Right atrium auricular region (tissue), 2 donors: Measurements from ENCODE around the gene SMNDC1. TPM values are rescaled to one million over a fixed set of nuclear protein-coding genes. Genes with fewer than 3 reads are reported as not detected.

ENCODE experiments used
- DNase-seq: peaks from one replicate; pipeline ENCODE4 v3.0.0-alpha.2; 2019; ENCODE audit warnings: low spot score
- H3K27ac ChIP-seq, 2 donors: fragments of 200-600 bp; sonication (generic); 1 replicate in 1 of 2; 2 replicates in 1 of 2; pipeline ENCODE4 v1.5.1; 2016 to 2019
- H3K27me3 ChIP-seq, 2 donors: fragments of 200-600 bp; sonication (generic); one replicate each; pipeline versions ENCODE4 v1.5.1 to v1.6.0; 2017 to 2019
- H3K36me3 ChIP-seq: fragments of 200-600 bp; sonication (generic); one replicate; pipeline ENCODE4 v1.5.1; 2016
- H3K4me1 ChIP-seq, 2 donors: fragments of 200-600 bp; sonication (generic); one replicate each; pipeline versions ENCODE4 v1.5.1 to v1.6.0; 2017 to 2019
- H3K4me3 ChIP-seq, 2 donors: fragments of 200-600 bp; sonication (generic); 1 replicate in 1 of 2; 2 replicates in 1 of 2; pipeline ENCODE4 v1.5.1; 2017 to 2019; ENCODE audit warnings: mild to moderate bottlenecking in 1 of 2, moderate library complexity in 1 of 2
- H3K9me3 ChIP-seq, 2 donors: fragments of 200-600 bp; sonication (generic); one replicate each; pipeline ENCODE4 v1.5.1; 2019
- total RNA-seq, 2 donors: library from RNA; depleted of rRNA; stranded (reverse); fragments of >200 nt; gene quantifications; one replicate each; pipeline ENCODE4 v1.1.0, GENCODE V29; 2016
- TF ChIP-seq, protein P1 (sequence below), 2 donors: fragments of 200-600 bp; sonication (generic); IDR thresholded peaks; one replicate each; pipeline ENCODE4 v1.5.1; 2019; ENCODE audit warnings: antibody characterized with exemption in 2 of 2

Gene SMNDC1
- total RNA-seq, 2 donors from 2014 or later = 5.0 to 5.9 TPM

DNA sequence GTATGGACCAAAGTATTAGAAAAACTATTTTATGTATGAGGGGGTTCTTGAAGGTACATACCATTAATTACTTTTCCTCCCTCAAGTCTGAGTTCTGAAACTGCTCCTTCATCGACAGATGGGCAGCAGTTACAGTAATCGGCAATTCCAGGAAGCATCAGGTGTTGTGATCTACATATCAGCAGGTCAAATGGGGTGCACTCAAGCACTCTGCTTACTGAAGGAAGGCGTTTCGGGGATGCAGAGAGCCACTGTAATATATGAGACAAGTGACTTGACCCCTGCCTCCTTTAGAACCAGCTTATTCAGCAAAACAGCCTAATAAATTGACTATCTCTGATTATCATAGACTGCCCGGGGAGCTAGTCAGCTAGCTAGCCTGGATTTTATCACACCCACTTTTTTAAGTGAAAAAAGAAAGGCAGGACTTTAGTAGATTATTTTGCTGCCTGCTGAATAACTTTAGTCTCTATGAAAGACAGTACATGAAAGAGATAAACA lies 4.2 kb downstream of the SMNDC1 start:
- H3K27me3 ChIP-seq = no peaks in the 10 kb centered on the region
- DNase-seq = no peak
- TF ChIP-seq, protein P1, sequence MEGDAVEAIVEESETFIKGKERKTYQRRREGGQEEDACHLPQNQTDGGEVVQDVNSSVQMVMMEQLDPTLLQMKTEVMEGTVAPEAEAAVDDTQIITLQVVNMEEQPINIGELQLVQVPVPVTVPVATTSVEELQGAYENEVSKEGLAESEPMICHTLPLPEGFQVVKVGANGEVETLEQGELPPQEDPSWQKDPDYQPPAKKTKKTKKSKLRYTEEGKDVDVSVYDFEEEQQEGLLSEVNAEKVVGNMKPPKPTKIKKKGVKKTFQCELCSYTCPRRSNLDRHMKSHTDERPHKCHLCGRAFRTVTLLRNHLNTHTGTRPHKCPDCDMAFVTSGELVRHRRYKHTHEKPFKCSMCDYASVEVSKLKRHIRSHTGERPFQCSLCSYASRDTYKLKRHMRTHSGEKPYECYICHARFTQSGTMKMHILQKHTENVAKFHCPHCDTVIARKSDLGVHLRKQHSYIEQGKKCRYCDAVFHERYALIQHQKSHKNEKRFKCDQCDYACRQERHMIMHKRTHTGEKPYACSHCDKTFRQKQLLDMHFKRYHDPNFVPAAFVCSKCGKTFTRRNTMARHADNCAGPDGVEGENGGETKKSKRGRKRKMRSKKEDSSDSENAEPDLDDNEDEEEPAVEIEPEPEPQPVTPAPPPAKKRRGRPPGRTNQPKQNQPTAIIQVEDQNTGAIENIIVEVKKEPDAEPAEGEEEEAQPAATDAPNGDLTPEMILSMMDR (IDR thresholded peaks at IDR 0.05) = no peak
- no peak overlapping the region for H3K4me3 ChIP-seq
- peaks cover 60% of the 10 kb centered on the region for H3K36me3 ChIP-seq
- H3K4me1 ChIP-seq = peaks cover 0 to 57% of the 10 kb centered on the region in 2 donors
- H3K9me3 ChIP-seq = no peaks in the 10 kb centered on the region
- H3K27ac ChIP-seq = no peak overlapping the region

DNA sequence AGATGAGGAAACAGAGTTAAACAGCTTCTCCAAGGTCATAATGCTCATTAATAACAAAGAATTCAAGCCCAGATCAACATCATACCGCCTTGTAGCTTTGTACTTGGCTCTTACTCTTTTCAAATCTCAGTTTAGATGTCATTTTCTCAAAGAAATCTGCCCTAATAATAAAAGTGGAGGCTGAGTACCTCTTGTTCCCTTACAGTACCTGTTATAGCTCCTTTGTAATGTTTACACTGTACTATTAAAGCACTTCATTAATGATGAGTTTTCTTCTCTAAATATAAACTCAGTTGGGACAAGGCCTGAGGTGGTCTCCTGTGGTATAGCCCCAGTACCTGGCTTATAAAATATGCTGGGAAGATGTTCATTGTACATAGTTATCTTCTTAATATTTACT lies 7.8 kb downstream of the SMNDC1 start:
- no peak for DNase-seq

DNA sequence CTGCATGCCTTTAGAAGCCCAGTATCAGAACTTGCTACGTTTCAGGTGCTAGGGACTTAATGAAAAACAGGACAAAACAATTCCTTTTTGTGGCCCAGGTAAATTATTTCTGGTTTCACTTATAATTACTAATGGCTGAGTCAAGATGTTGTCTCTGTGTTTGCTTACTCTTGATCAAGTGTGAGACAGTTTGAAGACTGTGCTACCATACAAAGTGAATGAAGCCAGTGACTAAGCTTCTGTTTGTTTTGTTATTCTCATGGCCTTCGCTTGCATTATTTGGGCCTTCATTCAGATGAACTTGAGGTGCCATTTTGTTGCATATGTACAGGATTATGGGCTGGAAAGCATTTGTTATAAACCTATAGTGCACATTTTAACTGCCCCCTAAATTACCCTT lies 17.9 kb downstream of the SMNDC1 start:
- no peak overlapping the region for H3K4me3 ChIP-seq
- DNase-seq = no peak

More for the DNA sequence above, 7.8 kb downstream of the SMNDC1 start:
- Histone ChIP-seq H3K9me3 (no peaks in the 10 kb centered on the region), H3K27ac (no peak overlapping the region), H3K4me3 (no peak overlapping the region), H3K36me3 (peaks cover 86% of the 10 kb centered on the region), H3K27me3 (no peaks in the 10 kb centered on the region), H3K4me1 (peaks cover 0 to 35% of the 10 kb centered on the region in 2 donors)
- TF ChIP-seq, protein P1 (IDR thresholded peaks at IDR 0.05) = no peak

DNA sequence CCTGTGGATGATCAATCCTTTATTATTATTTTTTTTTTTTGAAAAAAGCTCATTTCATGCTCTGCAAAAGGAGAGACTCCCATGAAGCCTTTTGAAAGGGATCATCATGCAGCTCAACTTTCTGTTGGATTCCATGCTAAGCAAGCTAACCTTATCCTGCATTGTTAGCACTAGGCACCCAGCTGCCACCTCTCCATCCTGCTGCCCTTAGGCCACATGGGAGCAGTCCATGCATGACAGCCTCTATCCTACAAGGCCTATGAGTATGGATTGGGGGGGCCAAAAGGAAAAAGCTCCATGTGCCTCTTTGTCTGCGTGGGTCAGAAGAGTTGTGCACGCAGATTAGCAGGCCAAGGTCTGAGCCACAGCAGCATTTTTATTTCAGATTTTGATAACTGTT lies 19.2 kb downstream of the SMNDC1 start:
- Histone ChIP-seq H3K4me1 (no peaks in the 10 kb centered on the region), H3K27ac (no peak overlapping the region), H3K9me3 (no peaks in the 10 kb centered on the region), H3K36me3 (peaks cover 35% of the 10 kb centered on the region), H3K27me3 (no peaks in the 10 kb centered on the region), H3K4me3 (no peak overlapping the region)
- TF ChIP-seq, protein P1 (IDR thresholded peaks at IDR 0.05) = no peak
- DNase-seq = no peak

More for the DNA sequence above, 17.9 kb downstream of the SMNDC1 start:
- no peaks in the 10 kb centered on the region for H3K4me1 ChIP-seq
- no peaks in the 10 kb centered on the region for H3K27me3 ChIP-seq
- no peak overlapping the region for H3K27ac ChIP-seq
- TF ChIP-seq, protein P1 (IDR thresholded peaks at IDR 0.05) = no peak
- peaks cover 47% of the 10 kb centered on the region for H3K36me3 ChIP-seq
- no peaks in the 10 kb centered on the region for H3K9me3 ChIP-seq

DNA sequence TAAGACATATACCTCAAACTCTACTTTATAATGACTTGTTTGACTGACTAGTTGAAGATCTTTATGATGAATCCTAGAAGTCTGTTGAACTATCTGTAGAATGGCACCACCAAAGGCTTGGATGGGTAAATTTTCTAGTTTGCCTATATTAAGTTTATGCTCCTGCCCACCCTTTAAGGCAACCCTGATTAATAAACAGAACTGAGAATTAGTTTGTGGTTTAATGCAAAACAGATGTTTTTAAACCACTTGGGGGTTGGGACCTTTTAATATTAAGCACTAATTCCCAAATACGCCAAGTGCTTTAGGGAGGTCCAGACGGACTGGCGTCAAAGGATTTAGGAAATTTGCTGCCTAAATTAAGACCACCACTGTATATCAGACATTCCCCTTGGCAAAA lies 20.5 kb downstream of the SMNDC1 start:
- no peak for DNase-seq
- H3K4me1 ChIP-seq = peaks cover 0 to 7% of the 10 kb centered on the region in 2 donors
- no peaks in the 10 kb centered on the region for H3K27me3 ChIP-seq
- no peaks in the 10 kb centered on the region for H3K9me3 ChIP-seq
- no peak overlapping the region for H3K27ac ChIP-seq
- H3K36me3 ChIP-seq = peaks cover 35% of the 10 kb centered on the region
- TF ChIP-seq, protein P1 (IDR thresholded peaks at IDR 0.05) = no peak
- H3K4me3 ChIP-seq = no peak overlapping the region

DNA sequence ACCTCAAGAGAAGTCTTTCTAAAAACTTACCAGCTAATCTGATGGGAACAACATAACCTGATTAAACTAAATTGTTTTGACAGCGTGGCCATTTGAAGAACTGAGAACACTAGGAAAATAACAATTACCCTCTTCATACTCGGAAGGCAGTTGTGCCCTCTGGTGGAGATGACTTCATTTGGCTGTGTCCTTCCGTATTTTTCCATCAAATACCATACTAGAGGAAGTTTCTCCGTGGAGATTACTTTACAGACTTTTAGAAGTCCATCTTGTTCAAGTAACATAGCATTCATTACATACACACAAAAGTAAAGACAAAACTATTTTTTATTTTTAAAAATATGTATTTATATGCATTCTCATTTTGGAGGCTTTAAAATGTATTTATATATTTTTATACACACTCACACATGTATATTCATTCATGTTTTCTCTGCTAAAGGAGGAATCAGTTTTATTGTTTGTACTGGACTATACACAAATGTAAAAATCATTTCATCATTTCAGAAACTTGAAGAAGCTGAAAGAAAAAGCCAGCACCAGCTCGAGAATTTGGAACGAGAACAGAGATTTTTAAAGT lies 25.2 kb downstream of the SMNDC1 start:
- peak; percentile 75 for DNase-seq
- Histone ChIP-seq H3K4me3 (no peak overlapping the region), H3K4me1 (peaks cover 0 to 37% of the 10 kb centered on the region in 2 donors)

More for the DNA sequence above, 25.2 kb downstream of the SMNDC1 start:
- Histone ChIP-seq H3K27ac (peak overlapping the region; percentile 5 to 27), H3K36me3 (peaks cover 10% of the 10 kb centered on the region), H3K9me3 (no peaks in the 10 kb centered on the region), H3K27me3 (no peaks in the 10 kb centered on the region)
- TF ChIP-seq, protein P1 (IDR thresholded peaks at IDR 0.05) = peak; percentile 52 to 87
